Measurements from ENCODE around the gene NCOA6. TPM values are rescaled to one million over a fixed set of nuclear protein-coding genes. Genes with fewer than 3 reads are reported as not detected.

Gene NCOA6
- total RNA-seq, 2 experiments from 2014 or later: 15.7 to 17.2 TPM

- CTCF ChIA-PET: interaction anchor here (1.2 to 3.7 kb wide), 2 partner anchors 9 to 11 kb away, joined by 3 to 19 read pairs; partner anchors contain the start of gene GGT7
- intact Hi-C loops (cut with micrococcal nuclease): no loop called here
- POLR2A ChIA-PET: no interaction called here
Measured at GRCh38 chr20:34862724-34863123, 37.3 kb upstream of the NCOA6 start.

GRCh38 chr20:34861386-34862084, 36.1 kb upstream of the NCOA6 start:
- no peak overlapping the region for H3K27ac Mint-ChIP-seq

More at GRCh38 chr20:34862724-34863123, 37.3 kb upstream of the NCOA6 start:
- H3K27me3 Mint-ChIP-seq: no peaks in the 10 kb centered on the region
- no peak overlapping the region for H3K27ac Mint-ChIP-seq
- H3K4me3 Mint-ChIP-seq: no peak overlapping the region
- no peaks in the 10 kb centered on the region for H3K36me3 Mint-ChIP-seq (ENCODE audit: low read depth)
- no peaks in the 10 kb centered on the region for H3K4me1 Mint-ChIP-seq (ENCODE audit: low read depth)
- no peak for ATAC-seq
- TF ChIP-seq CTCF (IDR thresholded peaks at IDR 0.05): no peak
- H3K9me3 Mint-ChIP-seq: no peaks in the 10 kb centered on the region
- DNase-seq: no peak

GRCh38 chr20:34859826-34860545, 34.5 kb upstream of the NCOA6 start:
- DNase-seq (no peak), ATAC-seq (no peak)
- no peak for TF ChIP-seq CTCF (IDR thresholded peaks at IDR 0.05)
- POLR2A ChIA-PET: interaction anchor here (0.6 to 1.7 kb wide), 2 partner anchors 16 to 121 kb away, joined by 3 to 4 read pairs; partner anchors contain the start of gene ACSS2
- no peaks in the 10 kb centered on the region for H3K27me3 Mint-ChIP-seq
- H3K36me3 Mint-ChIP-seq (ENCODE audit: low read depth): no peaks in the 10 kb centered on the region
- no peak overlapping the region for H3K27ac Mint-ChIP-seq
- H3K9me3 Mint-ChIP-seq: no peaks in the 10 kb centered on the region
- intact Hi-C loops (cut with micrococcal nuclease): no loop called here
- CTCF ChIA-PET: interaction anchor here (0.8 kb wide), 1 partner anchor 9 kb away, joined by 3 read pairs; no protein-coding TSS in a partner anchor
- H3K4me1 Mint-ChIP-seq (ENCODE audit: low read depth): no peaks in the 10 kb centered on the region
- no peak overlapping the region for H3K4me3 Mint-ChIP-seq

More at GRCh38 chr20:34861386-34862084, 36.1 kb upstream of the NCOA6 start:
- ATAC-seq: no peak
- H3K4me1 Mint-ChIP-seq (ENCODE audit: low read depth): no peaks in the 10 kb centered on the region
- DNase-seq: no peak
- ChIA-PET POLR2A (interaction anchor here (1.7 kb wide), 1 partner anchor 14 kb away, joined by 4 read pairs; the partner anchor contains the start of gene ACSS2), CTCF (interaction anchor here (1.1 to 3.7 kb wide), 3 partner anchors 8 to 96 kb away, joined by 3 to 19 read pairs (median 4); partner anchors contain the start of gene GGT7)
- no peaks in the 10 kb centered on the region for H3K27me3 Mint-ChIP-seq
- H3K36me3 Mint-ChIP-seq (ENCODE audit: low read depth): no peaks in the 10 kb centered on the region
- H3K4me3 Mint-ChIP-seq: no peak overlapping the region
- no peaks in the 10 kb centered on the region for H3K9me3 Mint-ChIP-seq
- intact Hi-C loops (cut with micrococcal nuclease): no loop called here
- TF ChIP-seq CTCF (IDR thresholded peaks at IDR 0.05): no peak

- intact Hi-C loops (cut with micrococcal nuclease): no loop called here
- no peaks in the 10 kb centered on the region for H3K36me3 Mint-ChIP-seq (ENCODE audit: low read depth)
- TF ChIP-seq CTCF (IDR thresholded peaks at IDR 0.05): no peak
- CTCF ChIA-PET: no interaction called here
- H3K27ac Mint-ChIP-seq: no peak overlapping the region
- DNase-seq (no peak), ATAC-seq (no peak)
- POLR2A ChIA-PET: interaction anchor here (0.6 kb wide), 1 partner anchor 120 kb away, joined by 3 read pairs; no protein-coding TSS in a partner anchor
- H3K4me3 Mint-ChIP-seq: no peak overlapping the region
- no peaks in the 10 kb centered on the region for H3K9me3 Mint-ChIP-seq
- H3K27me3 Mint-ChIP-seq: no peaks in the 10 kb centered on the region
- no peaks in the 10 kb centered on the region for H3K4me1 Mint-ChIP-seq (ENCODE audit: low read depth)
Measured at GRCh38 chr20:34859367-34859766, 33.9 kb upstream of the NCOA6 start.

GRCh38 chr20:34852298-34852697, 26.8 kb upstream of the NCOA6 start:
- Mint-ChIP-seq H3K27ac (no peak overlapping the region), H3K27me3 (no peaks in the 10 kb centered on the region), H3K36me3 (ENCODE audit: low read depth) (peaks cover 5% of the 10 kb centered on the region), H3K4me1 (ENCODE audit: low read depth) (no peaks in the 10 kb centered on the region), H3K4me3 (no peak overlapping the region), H3K9me3 (no peaks in the 10 kb centered on the region)
- intact Hi-C loops (cut with micrococcal nuclease): no loop called here
- no peak for TF ChIP-seq CTCF (IDR thresholded peaks at IDR 0.05)
- CTCF ChIA-PET: no interaction called here
- ATAC-seq (no peak), DNase-seq (no peak)
- POLR2A ChIA-PET: no interaction called here

All from activated CD8-positive, alpha-beta T cell treated with anti-CD3 and anti-CD28 coated beads for 36 hours (primary cell).